Right lobe of liver (tissue), 4 donors: ENCODE data around the gene MLLT1.

Experiments
- POLR2A ChIP-seq: fragments of 450-650 bp; IDR thresholded peaks from one replicate; pipeline ENCODE4 v1.6.1; 2017; ENCODE audit warnings: antibody characterized with exemption, mild to moderate bottlenecking
- TF ChIP-seq, protein P1 (sequence below), 4 donors: fragments of 200-600 bp in 3 of 4; fragments of 450-650 bp in 1 of 4; IDR thresholded peaks; one replicate each; pipeline versions ENCODE4 v1.5.1 to v1.8.0; 2016 to 2022; ENCODE audit warnings: antibody characterized with exemption in 4 of 4, mild to moderate bottlenecking in 2 of 4
- donor health status: DM: no; HTN: no; CAD: no.
- donor health status: DM: no; HTN: no; CAD: no.
- donor health status: DM: no; HTN: yes; CAD: no.

DNA sequence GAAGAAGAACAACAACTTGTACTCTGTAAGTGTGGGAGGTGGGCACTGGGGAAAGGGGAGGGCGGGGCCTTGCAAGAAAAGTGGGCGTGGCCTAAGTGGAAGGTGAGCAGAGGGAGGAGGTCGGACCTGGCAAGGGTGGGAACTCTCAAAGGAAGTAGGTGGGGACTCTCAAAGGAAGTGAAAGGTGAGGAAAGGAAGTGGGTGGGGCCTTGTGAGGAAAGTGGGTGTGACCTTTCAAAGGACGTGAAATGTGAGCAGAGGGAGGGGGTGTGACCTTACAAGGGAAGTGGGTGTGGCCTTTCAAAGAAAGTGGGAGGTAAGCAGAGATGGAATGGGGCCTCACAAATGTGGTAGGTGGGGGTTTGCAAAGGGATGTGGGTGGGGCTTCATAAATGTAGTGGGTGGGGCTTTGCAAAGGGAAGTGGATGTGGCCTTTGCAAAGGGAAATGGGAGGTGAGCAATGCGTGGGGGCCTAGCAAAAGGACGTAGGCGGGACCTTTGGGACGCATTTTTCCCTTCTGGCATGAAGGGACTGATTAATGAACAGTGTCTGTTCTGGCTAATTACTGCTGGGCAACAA is 118.4 kb downstream of the MLLT1 start:
- TF ChIP-seq, protein P1, sequence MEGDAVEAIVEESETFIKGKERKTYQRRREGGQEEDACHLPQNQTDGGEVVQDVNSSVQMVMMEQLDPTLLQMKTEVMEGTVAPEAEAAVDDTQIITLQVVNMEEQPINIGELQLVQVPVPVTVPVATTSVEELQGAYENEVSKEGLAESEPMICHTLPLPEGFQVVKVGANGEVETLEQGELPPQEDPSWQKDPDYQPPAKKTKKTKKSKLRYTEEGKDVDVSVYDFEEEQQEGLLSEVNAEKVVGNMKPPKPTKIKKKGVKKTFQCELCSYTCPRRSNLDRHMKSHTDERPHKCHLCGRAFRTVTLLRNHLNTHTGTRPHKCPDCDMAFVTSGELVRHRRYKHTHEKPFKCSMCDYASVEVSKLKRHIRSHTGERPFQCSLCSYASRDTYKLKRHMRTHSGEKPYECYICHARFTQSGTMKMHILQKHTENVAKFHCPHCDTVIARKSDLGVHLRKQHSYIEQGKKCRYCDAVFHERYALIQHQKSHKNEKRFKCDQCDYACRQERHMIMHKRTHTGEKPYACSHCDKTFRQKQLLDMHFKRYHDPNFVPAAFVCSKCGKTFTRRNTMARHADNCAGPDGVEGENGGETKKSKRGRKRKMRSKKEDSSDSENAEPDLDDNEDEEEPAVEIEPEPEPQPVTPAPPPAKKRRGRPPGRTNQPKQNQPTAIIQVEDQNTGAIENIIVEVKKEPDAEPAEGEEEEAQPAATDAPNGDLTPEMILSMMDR (IDR thresholded peaks at IDR 0.05) = no peak
- TF ChIP-seq POLR2A = no peak
